GM18507 (cell line): ENCODE results near the gene PADI3.

Experiments
- DNase-seq: peaks from one replicate; pipeline ENCODE4 v3.0.0; 2011; ENCODE audit warnings: low read depth; ENCODE audit not compliant: insufficient read length; ENCODE audit errors: extremely low spot score
- FAIRE-seq: peaks from 2 replicates; lab custom pipeline; 2011; peaks lifted over from hg19 to GRCh38; lab: Jason Lieb, UNC

Gene PADI3

DNA sequence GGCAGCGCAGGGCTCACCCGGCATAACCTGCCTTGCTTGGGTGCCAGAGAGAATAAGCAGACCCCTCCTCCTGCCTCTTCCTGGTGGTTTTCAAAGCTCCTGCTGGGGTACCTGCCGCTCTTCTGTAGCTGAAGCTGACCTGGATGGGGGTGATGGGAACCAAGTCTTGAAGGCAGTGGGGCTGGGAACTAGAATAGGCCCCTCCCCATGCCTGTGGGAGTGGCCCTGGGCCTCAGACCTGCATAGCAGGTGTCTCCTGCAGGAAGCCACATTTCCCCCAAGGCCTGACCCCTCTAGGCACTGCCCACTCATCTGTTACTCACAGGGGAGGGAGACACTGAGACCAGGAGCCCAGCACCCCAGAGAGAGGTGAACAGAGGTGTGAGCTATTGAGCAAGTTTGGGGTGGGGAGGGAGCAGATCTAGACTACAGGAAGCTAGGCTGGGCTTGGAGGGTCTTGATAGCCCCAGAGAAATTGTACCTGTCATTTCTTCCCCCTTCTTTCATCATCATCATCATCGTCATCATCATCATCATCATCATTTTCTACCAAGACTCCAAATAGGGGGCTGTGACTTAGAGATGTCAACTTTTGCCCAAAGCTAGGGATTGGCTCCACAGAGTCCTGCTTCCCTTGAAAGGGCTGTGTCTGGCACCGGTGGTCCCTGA lies 33.9 kb upstream of the PADI3 start:
- DNase-seq (no peak), FAIRE-seq (no peak)

DNA sequence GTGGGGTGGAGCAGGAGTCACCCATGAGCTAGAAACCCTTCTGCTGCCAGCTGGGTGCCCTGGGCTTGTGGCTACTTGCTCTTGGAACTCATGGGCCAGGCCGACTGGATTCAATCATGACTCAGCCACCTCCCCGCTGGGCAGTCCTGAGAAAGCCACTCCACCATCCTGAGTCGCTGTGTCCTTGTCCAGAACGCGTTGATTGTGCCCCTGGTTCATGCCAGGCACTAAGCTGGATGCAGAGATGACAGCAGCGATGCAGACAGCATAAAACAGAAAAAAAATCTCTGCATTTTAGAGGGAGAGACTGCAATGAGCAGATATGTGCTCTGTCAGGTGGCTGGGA lies 33.4 kb upstream of the PADI3 start:
- DNase-seq, result no peak
- no peak for FAIRE-seq

DNA sequence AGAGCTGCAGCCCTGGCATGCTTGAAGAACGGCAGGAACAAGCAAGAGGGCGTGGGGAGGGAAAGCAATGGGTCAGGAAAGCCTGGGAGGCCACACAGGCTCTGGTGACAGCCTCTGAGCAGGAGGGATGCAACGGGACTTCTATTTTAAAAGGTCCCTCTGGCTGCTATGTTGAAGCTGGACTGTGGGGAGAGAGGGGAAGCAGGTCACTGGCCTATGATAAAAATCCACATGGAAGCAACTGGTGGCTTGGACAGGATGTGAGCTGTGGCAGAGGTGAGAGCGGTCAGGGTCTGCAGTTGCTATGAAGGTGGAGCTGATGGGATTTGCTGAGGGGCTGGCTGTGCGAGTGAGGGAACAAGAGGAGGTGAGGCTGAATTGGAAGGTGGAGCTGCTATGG lies 32.8 kb upstream of the PADI3 start:
- DNase-seq, result no peak
- no peak for FAIRE-seq

DNA sequence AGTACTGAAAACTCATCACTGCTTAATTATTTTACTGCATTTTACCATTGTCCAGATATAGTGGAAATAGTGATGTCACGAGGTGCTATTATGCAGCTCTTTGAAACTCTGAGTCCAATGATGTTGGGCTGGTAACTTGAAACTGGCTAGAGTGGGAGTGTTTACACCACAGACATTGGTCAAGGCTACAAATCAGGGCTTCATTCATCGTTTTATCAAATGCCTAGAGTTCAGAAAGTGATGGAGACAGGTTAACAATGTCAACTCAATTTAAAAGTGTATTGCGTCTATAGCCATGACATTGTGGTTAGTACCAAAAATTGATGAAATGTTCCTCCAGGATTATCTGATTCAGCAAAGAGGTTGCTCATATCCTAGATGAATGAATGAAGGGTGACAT lies 31.3 kb upstream of the PADI3 start:
- DNase-seq (no peak), FAIRE-seq (no peak)

GRCh38 chr1:17218939-17219338 lies 30.0 kb upstream of the PADI3 start:
- no peak for DNase-seq
- no peak for FAIRE-seq

- DNase-seq (no peak), FAIRE-seq (no peak)
These were observed 28.6 kb upstream of the PADI3 start for GRCh38 chr1:17220287-17220686.

DNA sequence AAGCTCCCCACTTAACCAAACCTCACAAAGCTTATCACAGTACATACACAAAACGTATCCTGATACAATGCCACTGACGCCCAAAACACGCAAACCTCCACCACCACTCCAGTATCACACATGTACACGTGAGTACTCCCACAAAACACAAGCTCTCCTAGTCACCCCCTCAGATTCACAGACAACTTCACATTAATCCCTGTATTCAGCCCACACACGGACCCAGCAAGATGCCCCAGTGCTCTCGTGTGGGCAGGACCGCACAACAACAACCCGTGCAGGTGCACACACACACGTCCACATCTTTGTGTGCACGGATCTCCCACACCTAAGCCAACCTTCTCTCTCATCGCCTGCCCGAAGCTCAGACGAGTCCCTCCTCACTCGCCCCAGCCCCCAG lies 26.3 kb upstream of the PADI3 start:
- DNase-seq, result no peak
- no peak for FAIRE-seq

DNA sequence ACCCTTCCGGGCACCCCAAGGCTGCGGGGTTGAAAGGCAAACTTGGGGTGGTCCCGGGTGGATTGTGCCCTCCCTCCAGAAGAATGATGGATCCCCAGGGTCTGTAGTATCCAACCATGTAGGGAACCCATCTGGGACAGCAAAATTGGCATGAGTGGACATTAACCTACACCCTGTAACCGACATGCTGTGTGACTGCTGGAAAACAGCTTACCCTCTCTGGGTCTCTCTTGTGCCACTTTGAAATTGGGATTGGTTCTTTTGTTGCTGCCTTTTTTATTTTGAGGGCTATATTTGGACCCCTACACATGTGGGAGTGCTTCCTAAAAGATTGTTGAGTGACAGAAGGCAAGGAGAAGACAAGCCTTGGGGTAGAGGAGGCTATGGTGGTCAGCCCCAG lies 24.5 kb upstream of the PADI3 start:
- no peak for FAIRE-seq
- DNase-seq, result no peak

DNA sequence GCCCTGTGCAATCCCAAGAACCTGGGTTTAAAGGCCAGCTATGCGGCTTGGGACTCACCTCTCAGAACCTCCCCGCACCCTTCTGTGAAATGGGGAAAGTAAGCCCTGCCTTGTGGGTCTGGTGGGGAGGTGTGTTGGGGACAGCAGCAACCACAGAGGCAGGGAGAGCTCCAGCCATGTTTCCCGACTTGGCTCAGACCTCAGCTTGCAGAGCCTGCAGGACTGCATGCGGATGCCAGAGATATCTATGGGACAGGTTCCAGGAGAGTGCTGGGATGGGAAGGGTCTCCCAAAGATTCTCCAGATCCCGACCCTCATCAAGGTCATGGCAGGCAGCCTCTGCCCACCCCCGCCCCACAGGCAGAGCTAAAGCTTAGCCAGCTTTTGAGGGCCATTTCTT lies 23.8 kb upstream of the PADI3 start:
- no peak for FAIRE-seq
- DNase-seq, result no peak

GRCh38 chr1:17227358-17227915 lies 21.5 kb upstream of the PADI3 start:
- FAIRE-seq, result no peak
- no peak for DNase-seq

GRCh38 chr1:17228619-17229018 lies 20.3 kb upstream of the PADI3 start:
- FAIRE-seq (no peak), DNase-seq (no peak)

DNA sequence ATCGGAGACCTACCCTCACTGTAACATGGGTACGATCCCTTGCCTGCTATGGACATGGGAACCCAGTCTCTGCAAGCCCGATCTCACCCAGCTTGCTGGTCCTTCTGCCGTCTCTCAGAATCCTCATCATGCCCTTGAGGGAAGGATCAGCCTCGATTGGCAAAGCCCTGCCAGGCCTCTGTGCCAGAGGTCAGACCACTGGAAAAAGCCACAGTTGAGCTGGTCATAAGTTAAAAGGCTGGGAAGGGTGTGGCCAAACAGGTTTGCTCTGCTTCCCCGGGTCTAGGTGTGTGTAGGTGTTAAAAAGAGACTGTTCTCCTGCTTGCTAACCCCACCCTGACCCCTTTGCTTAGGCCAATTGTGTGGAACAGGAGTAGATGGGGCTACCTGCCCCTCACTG lies 19.5 kb upstream of the PADI3 start:
- FAIRE-seq, result no peak
- DNase-seq, result no peak

- DNase-seq (no peak), FAIRE-seq (no peak)
These were observed 18.8 kb upstream of the PADI3 start for GRCh38 chr1:17230106-17230505.

- DNase-seq (no peak), FAIRE-seq (no peak)
These were observed 18.1 kb upstream of the PADI3 start for GRCh38 chr1:17230671-17231310.

GRCh38 chr1:17232759-17233661 lies 15.9 kb upstream of the PADI3 start:
- FAIRE-seq (no peak), DNase-seq (no peak)

DNA sequence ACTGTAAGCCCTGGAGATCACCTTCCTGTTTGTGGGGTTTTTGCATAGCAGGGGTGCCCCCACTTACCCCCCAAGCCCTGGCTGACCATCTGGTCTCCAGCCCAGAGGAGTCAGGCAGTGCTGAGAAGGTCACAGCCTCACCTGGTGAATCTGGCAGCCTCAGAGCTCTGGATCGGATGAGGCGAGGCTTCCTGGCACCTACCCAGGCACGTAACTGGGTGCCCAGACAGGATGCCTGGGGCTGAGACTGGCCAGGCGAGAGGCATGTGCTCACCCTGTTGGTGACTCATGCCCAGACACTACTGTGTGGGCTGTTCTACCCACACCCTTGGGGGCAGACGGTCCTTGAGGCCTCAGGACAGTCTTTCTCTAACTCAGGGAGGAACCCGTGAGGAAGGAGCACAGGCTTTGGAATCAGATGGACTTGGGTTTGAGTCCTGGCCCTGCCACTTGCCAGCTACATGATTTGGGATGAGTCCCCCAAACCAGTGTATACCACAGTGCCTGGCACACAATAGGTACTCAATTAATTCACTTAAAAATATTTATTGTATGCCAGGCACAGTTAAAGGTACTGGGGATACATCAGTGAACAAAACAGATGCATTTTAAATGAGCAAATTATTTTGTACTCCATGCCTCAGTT lies 15.1 kb upstream of the PADI3 start:
- DNase-seq, result no peak
- no peak for FAIRE-seq

GRCh38 chr1:17234405-17234804 lies 14.5 kb upstream of the PADI3 start:
- DNase-seq (no peak), FAIRE-seq (no peak)

DNA sequence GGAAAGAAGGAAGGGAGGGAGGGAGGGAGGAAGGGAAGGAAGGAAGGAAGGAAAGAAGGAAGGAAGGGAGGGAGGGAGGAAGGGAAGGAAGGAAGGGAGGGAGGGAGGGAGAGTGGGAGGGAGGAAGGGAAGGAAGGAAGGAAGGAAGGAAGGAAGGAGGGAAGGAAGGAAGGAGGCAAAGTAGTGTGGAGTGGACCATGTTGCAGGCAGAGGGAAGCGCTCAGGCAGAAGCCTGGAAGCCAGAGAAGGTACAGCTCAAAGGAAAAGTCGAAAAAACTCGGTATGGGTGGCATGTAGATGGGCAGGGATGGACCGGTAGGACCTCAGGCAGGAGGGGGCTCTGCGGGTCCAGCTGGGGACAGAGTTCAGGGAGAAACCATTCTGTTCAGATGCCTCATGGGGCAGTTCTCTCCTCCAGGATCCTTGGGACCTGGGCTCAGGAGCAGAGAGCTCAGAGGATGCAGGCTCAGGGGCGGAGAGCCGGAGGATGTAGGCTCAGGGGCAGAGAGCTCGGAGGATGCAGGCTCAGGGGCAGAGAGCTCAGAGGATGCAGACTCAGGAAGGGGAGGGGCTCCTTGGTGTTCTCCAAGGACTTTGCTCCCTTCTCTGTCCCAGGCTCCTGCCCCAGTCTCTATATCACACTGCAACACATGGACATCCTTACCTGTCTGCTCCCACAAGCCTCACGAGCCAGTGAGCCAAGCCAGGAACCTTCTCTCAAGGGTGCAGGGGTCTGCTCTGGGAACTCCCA lies 13.6 kb upstream of the PADI3 start:
- FAIRE-seq, result no peak
- no peak for DNase-seq

DNA sequence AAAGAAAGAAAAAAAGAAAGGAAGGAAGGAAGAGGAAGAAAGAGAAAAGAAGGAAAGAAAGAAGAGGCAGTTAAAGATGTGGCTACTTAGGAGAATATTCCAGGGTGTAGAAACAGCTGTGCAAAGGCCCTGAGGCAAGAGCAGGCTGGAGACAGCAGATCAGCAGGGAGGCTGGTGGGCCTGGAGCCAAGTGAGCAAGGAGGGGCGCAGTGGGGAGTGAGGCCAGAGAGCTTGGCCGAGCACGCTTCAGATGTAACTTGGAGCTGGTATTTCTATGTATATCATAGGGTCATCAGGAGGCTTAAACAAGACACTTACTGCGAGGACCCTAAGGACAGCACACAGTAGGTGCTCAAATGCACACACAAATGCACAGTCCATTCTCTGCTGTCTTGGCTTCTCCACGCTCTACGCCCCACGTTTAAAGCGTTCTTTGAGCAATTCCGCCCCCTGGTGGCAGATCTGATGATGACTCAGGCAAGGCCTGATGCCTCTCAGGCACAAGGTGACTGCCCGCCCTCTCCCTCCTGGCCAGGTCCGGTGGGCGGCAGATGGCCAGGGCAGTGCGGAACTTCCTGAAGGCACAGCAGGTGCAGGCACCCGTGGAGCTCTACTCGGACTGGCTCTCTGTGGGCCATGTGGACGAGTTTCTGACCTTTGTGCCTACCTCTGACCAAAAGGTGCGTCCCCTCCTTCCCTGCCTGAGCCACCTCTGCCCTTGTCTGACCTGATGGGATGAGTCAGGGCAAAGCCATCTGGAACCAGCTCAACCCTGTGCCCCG lies 11.9 kb upstream of the PADI3 start:
- DNase-seq (peak; percentile 68), FAIRE-seq (peak; percentile 93)
